HG03432 (cell line): ENCODE results near the gene TENT4B.
A peak's percentile ranks its signal among the peaks of the same experiment; 100 is the strongest.
"Not testable (repeated sequence)": the region's sequence is repeated elsewhere in the genome, so short reads cannot be mapped to it uniquely, and the experiment has no call there.

Experiments used
- ATAC-seq: cut with Tn5 transposase; IDR thresholded peaks from one replicate; pipeline ENCODE4 v1.9.1; 2021; ENCODE audit warnings: mild to moderate bottlenecking, moderate library complexity; ENCODE audit not compliant: unreplicated experiment

The TENT4B gene

GRCh38 chr16:50227120-50227519 lies 74.0 kb downstream of the TENT4B start:
- no peak for ATAC-seq

DNA sequence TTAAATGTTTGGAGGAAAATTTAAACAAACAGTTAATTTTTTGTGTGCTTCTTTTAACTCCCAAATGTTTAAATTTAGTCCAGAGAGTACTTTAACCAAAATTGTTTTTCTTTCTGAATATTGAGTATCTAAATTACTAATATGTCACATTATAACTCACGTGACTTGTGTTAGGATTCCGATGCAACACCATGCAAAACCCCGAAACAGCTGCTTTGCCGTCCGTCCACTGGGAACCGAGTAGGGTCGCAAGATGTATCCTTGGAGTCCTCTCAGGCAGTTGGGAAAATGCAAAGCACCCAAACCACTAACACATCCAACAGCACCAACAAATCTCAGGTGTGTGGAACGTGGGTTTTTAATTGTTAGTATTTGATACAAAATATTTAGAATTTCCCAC lies 74.6 kb downstream of the TENT4B start:
- no peak for ATAC-seq

GRCh38 chr16:50228364-50228868 lies 75.3 kb downstream of the TENT4B start:
- no peak for ATAC-seq

DNA sequence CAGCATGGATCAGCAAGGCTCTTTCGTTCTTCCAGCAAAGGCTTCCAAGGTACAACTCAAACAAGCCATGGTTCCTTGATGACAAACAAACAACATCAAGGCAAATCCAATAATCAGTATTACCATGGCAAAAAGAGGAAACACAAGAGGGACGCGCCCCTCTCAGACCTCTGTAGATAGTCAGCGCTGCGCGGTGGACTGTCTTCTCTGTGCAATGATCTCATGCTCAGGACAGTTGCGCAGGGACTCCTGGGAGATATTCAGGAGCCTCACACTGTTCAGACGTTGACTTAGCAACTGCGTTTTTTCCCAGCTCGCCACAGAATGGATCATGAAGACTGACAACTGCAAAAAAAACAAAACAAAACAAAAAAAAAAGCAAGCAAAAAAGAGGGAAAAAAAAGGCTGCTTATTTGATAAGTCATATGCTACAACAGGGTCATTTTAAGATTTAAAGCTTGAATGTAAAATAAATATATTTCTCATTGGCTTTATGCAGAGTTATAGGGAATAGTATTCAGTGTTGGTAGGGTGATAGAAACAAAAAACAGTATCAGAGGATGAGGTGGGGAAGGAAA lies 76.1 kb downstream of the TENT4B start:
- no peak for ATAC-seq

GRCh38 chr16:50234771-50235556 lies 81.9 kb downstream of the TENT4B start:
- no peak for ATAC-seq

DNA sequence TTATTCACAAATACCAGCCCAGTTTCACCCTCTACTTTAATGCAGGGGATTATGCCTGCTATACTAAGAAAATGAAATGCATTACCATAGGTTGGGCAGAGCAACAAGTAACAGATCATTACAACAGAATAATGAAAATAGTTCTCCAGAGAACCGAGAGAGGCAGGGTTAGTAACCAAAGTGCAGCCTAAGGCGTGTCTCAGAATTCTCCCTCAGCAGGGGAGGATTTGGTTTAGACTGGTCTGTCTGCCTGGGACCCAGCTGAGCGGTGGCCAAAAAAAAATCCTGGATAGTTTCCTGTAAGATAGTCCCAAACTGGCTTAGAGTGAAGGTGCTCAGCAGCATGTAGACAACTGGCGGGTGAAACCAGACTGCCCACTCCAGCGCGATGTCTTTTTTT lies 82.5 kb downstream of the TENT4B start:
- no peak for ATAC-seq

DNA sequence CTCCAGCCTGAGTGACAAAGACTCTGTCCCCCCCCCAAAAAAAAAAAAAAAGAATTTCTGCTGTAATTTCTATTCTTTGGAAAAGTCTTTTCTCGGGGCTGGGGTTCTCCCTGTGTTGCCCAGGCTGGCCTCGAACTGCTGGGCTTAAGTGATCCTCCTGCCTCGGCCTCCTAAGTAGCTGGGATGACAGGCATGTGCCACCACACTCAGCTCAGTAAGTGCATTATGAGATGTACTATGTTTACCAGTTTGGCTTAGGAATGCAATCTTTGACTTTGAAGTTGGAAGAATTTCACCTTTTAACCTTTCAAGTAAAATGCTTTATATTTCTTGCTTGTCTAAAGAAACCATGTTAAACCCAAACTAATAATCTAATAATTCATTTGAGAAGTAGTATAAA lies 85.2 kb downstream of the TENT4B start:
- no peak for ATAC-seq

DNA sequence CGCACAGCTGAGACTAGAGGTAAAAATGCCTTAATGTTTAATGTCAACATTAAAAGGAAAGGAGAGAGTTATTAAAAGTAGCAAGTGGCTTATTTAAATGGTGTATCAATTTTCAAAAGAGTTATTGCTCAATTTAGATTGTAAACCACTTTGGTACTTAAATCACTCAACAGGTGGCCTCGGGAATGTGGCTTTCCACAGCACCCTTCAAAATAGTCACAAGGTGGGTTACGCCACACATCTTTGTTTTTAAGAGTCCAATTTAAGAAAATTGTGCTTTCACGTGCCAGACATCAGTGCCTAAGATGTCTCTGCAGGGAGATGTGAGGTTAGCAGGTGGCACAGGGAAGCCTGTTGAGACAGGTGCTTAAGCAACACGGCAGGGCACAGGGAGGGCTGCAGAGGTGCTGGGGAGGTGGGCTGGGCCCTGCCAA lies 85.8 kb downstream of the TENT4B start:
- no peak for ATAC-seq

DNA sequence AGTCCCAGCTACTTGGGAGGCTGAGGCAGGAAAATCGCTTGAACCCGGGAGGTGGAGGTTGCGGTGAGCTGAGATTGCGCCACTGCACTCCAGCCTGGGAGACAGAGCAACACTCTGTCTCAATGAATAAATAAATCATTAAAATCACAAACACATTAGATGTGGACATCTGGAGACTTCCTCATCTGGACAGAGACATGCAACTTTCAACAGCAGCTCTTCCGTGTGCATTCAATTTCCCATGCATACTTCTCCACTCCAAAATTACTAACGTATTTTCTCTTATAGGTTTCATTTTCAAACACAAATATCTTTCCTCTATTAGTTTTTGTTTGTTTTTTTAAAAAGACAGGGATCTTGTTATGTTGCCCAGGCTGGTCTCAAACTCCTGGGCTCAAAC lies 89.9 kb downstream of the TENT4B start:
- not testable (repeated sequence) for ATAC-seq

DNA sequence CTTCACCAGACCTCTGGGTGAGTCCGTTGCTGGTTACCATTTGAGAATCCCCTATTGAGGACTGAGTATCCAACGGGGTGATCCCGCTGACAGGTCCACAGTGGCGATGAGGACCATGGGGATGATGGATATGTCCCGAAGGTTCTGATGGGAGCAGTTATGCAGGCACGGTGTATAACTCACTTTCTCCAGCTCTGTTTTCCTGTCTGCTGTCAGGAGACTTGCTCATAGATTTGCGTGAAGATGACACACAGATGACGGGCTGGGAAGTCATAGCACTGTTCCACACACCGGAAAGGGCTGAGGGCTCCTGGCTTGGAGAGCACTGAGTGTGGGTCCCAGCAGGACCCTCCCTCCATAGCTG lies 91.0 kb downstream of the TENT4B start:
- ATAC-seq = no peak

DNA sequence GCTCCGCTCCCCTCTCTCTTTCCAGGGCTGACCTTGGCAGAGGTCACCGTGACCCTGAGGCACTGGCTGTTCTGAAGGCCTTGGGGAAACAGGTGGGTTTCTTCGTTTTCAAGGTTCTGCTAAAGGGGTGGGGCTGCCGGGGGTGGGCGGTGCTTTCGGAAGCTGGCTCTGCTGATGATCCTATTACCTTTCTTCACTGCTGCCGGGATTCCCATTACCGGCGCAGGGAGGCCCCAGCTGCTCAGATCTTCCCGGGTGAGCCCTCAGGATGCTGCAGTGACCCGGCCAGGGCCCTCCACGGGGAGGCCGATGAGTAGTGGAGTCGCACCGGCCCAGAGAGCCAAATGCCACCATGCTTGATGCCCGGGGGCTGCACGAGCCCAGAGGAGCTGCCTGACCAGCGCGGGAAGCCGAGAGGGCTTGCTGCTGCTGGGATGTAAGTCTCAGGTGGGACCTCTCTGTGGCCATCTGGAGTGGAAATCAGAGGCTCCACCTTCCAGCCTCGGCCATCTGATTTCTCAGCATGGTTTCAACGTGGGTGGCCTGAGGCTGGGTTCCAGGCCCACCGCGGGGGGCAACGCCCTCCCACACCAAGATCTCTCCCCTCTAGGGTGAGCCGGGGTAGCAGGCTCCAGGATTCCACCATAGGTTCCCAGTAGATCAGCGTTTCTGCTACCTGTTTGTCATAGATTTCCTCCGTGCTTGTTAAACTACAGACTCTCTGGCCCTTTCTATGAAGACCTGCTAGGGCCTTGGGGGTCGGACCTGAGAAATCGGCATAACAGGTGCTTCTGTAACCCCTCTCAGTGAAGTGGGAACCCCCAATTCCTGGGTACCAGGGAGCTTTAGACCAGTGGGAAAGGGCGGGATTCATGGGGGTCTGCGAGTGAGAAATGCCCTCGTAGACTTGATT lies 91.7 kb downstream of the TENT4B start:
- ATAC-seq = no peak

DNA sequence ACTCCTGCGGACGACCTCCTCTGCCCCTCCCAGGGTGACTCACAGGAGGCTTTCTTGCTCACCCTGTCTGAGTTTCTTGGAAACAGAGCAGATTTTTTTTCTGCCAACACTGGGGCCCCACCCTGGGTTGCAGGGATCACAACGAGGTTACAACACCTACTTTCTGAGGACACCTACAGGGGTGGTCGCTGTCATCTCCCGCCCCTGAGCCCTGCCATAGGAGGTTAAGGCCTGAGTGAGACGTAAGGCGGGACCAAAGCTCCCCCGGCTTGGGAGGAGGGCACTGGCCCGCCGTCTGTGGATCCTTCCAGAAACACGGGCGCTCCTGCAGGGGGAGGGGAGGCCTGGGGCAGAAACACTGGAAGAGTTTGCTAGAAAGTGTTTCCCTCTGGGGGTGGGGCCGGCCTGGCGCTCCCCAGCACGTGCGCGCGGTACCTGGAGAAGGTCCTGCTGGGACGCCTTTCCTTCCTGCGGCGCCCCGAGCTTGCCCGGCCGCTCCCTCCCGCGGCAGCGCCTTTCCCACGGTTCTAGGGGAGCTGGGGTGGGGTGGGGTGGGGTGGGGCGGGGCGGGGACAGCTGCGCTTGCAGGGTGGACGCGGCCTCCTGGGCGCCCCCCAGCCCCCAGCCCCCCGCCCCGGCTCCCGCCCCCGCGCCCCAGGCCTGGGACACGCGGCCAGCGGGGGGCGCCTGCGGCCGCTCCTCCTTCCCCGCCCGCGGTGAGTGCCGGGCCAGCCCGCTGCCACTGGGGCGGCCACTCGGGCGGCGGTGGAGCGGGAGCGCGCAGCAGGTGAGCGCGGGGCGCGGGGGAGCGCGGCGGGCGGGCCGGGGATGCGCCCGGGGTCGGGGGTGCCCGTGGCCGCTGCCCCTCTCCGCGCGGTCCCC lies 92.6 kb downstream of the TENT4B start:
- peak; percentile 84 for ATAC-seq

DNA sequence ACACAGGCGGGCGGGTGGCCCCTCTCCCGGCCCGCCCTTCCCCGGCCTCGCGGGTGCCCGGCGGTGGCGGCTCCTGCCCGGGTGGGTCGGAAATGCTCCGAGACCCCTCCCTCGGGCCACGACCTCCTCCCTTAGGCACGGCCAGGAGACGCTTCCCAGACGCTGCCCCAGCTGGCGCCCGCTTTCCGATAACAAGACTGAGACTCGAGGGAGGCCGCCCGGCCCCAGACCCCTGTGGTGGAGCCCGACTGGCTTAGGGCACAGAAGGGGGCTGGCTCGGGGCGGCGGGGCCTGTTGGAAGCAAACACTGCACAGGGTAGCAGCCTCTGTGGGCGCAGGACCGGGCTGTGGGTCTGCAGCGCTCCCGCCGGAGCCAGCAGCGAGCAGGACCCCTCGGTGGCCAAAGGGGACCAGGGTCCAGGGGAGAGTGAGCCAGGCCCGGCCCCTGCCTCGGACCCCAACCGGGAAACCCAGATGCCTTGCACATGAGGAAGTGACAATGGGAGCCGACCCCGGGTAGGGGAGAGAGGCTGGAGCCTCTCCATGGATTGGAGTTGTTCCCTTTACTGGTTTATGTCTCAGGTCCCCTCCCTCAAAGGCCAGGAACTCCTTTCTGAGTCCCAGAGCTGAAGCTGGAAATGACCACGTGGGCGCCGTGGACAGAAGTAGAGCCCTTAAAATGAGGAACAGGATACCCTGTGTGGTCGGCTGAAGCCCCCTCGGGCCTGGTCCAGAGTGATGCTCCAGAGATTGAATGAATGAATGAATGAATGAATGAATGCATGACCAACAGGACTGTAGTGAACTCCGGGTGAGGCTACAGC lies 93.4 kb downstream of the TENT4B start:
- ATAC-seq = peak; percentile 35

DNA sequence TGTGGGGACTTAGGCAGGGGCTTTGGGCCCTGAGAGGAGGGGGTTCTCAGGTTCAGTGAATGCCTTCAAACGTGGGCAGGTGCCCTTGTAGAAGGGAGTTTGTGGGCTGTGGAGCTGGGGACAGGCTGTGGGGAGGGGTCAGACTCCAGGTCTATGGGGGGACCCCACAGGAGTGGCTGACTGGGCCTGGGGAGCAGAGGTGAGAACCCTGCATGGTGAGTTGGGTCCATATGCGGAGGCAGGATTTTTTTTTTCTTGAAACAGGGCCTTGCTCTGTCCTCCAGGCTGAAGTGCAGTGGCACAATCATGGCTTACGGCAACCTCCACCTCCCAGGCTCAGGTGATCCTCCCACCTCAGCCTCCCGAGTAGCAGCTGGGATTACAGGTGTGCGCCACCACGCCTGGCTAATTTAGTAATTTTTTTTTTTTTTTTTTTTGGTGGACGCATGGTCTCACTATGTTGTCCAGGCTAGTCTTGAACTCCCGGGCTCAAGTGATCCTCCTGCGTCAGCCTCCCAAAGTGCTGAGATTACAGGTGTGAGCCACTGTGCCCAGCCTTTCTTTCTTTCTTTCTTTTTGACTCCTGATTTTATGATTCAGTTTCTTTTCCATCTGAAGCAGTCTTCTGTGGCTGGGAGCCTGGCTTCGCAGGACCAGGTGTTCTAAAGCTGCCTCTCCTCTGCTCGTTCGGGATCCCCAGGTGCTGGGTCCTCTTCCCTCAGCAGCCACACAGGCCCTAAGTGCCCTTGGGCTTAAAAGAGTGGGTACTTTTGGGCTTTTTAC lies 94.2 kb downstream of the TENT4B start:
- no peak for ATAC-seq

DNA sequence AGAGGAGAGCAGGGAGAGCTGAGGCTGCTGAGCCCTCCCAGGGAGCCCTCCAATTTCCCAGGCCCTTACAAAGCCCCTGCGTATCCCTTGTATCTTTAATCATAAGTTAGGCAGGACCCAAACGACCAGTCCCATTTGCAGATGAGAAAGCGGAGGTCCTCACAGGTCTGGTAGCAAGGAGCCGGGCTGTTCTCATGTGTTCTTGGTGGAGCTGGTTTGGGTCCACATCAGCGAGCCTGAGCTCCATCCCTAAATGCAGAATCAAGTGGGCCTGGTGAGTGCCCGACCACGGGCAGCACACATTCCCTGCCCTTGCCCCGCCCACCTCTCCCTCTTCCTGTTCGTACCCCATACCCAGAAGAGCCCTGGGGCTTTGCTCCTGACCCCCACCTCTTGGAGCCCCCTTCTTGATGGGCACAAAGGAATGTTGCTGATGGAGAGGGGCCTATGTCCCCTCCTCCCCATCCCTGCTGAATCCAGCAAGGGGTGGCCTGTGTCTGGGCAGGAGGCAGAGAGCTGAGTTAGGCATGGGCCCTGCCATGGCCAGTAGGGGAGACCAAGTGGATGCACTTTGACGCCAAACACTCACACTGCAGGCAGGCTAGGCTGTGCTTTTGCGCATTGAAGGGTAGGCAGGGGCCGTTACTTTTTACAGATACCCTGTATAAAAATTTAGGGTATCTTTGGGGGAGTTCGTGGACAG lies 95.0 kb downstream of the TENT4B start:
- no peak for ATAC-seq

GRCh38 chr16:50248845-50249244 lies 95.7 kb downstream of the TENT4B start:
- ATAC-seq = no peak

DNA sequence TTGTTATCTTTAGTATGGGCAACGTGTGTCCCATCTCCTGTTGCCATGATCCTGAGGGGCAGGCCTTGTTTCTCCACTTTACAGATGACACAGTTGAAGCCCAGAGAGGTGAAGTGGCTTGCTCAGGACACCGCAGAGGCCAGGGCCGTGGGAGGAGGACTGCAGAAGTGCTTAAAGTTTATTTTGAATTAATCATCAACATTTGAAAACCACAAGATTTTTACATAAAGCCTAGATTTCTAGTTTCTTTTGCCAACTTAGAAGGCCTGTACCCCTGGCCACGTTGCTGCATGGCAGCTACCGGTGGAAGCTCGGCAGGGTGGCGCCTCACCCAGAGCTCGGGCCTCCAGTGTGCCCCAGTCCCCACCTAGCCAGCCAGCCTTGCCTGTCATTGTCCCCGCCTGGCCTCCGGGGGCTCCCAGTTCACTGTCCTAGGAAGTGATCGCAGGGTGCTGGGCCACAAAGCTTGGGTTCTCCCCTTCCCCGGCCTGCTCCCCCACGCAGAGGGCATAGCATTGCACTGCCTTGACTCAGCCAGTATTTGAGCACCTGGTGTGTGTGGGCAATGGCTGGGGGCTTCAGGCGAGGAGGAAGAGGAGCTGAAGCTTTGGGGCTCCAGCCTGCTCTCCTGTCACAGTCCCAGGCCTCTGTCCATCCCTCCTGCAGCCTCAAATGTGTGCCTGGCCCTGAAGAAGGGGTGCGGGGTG lies 98.4 kb downstream of the TENT4B start:
- no peak for ATAC-seq
